HEK293 (cell line): ENCODE results near the gene MAML2.

Experiments
- CTCF ChIP-seq: fragments of 450-650 bp; formaldehyde crosslinking; IDR thresholded peaks from 2 replicates; pipeline ENCODE4 v1.5.1; 2016; ENCODE audit warnings: missing biosample characterization, missing genetic modification characterization
- ZBTB8A ChIP-seq: fragments of 450-650 bp; formaldehyde crosslinking; IDR thresholded peaks from 2 replicates; pipeline ENCODE4 v1.5.1; 2016; ENCODE audit warnings: missing biosample characterization, missing genetic modification characterization
- ZNF302 ChIP-seq: fragments of 450-650 bp; formaldehyde crosslinking; IDR thresholded peaks from 2 replicates; pipeline ENCODE4 v1.5.1; 2016; ENCODE audit warnings: missing biosample characterization, missing genetic modification characterization, low read depth
- ZNF514 ChIP-seq: fragments of 450-650 bp; formaldehyde crosslinking; IDR thresholded peaks from 2 replicates; pipeline ENCODE4 v1.5.1; 2016; ENCODE audit warnings: missing biosample characterization, missing genetic modification characterization
- TF ChIP-seq, protein P1 (sequence below): fragments of 450-650 bp; formaldehyde crosslinking; conservative IDR thresholded peaks from 2 replicates; pipeline ENCODE4 v1.5.1; 2016; ENCODE audit warnings: low read depth, missing biosample characterization, missing genetic modification characterization

DNA sequence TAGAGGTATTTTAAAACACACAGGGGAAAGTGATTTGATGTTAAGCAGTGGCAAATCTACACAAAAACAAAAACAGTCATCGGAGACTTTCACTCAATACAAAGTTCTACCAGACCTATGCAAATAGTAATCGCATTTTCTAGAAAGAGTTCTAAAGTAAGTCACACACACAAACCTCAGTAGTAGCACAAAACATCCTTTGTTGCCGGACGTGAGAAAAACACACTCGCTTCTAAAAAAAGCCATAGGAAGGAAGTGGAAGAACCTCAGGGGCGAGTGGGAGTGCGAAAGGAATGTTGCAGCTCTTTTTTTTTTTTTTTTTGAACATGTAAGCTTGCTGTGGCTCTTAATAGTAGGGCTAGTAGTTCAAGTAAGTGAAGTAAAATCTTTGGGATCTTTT, 88.9 kb downstream of the MAML2 start:
- TF ChIP-seq ZBTB8A (tag by site-specific recombination): no peak
- TF ChIP-seq CTCF (tag by site-specific recombination): no peak
- no peak for TF ChIP-seq ZNF302
- TF ChIP-seq, protein P1, sequence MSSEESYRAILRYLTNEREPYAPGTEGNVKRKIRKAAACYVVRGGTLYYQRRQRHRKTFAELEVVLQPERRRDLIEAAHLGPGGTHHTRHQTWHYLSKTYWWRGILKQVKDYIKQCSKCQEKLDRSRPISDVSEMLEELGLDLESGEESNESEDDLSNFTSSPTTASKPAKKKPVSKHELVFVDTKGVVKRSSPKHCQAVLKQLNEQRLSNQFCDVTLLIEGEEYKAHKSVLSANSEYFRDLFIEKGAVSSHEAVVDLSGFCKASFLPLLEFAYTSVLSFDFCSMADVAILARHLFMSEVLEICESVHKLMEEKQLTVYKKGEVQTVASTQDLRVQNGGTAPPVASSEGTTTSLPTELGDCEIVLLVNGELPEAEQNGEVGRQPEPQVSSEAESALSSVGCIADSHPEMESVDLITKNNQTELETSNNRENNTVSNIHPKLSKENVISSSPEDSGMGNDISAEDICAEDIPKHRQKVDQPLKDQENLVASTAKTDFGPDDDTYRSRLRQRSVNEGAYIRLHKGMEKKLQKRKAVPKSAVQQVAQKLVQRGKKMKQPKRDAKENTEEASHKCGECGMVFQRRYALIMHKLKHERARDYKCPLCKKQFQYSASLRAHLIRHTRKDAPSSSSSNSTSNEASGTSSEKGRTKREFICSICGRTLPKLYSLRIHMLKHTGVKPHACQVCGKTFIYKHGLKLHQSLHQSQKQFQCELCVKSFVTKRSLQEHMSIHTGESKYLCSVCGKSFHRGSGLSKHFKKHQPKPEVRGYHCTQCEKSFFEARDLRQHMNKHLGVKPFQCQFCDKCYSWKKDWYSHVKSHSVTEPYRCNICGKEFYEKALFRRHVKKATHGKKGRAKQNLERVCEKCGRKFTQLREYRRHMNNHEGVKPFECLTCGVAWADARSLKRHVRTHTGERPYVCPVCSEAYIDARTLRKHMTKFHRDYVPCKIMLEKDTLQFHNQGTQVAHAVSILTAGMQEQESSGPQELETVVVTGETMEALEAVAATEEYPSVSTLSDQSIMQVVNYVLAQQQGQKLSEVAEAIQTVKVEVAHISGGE (tag by site-specific recombination): no peak
- no peak for TF ChIP-seq ZNF514 (tag by site-specific recombination)
